ENCODE data around the gene FSHB.
"Not testable (repeated sequence)": the region's sequence is repeated elsewhere in the genome, so short reads cannot be mapped to it uniquely, and the experiment has no call there.

The FSHB gene

DNA sequence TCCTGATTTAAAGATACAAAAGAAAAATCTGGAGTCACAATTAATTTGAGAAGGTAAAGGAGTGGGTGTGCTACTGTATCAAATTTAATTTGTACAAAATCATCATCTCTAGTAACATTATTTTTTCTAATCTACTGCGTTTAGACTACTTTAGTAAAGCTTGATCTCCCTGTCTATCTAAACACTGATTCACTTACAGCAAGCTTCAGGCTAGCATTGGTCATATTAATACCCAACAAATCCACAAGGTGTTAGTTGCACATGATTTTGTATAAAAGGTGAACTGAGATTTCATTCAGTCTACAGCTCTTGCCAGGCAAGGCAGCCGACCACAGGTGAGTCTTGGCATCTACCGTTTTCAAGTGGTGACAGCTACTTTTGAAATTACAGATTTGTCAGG, at the start of gene FSHB:
Gene FSHB (plus strand): TSS at position 301 of the 400 bp plus-strand sequence. CDS start 889 bp downstream, outside the sequence.
- no peak for DNase-seq (ENCODE audit: low spot score)

DNA sequence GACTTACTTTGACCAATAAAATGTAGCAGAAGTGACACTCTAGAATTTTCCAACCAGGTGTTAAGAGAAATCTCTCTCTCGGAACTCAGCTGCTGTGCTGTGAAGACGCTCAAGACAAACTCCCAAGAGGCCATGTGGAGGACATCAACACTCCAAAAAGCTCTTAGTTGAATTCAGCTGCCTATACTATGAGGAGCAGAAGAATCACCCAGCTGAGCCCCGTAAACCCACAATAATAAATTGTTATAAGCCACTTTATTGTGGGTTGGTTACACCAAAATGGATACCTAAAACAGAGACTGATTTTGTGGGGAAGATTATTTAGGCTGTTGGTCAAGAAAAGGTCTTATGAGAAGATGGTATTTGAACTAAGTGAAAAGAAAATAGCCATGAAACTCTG, 44.1 kb upstream of the FSHB start:
- no peak for DNase-seq (ENCODE audit: low spot score)

DNA sequence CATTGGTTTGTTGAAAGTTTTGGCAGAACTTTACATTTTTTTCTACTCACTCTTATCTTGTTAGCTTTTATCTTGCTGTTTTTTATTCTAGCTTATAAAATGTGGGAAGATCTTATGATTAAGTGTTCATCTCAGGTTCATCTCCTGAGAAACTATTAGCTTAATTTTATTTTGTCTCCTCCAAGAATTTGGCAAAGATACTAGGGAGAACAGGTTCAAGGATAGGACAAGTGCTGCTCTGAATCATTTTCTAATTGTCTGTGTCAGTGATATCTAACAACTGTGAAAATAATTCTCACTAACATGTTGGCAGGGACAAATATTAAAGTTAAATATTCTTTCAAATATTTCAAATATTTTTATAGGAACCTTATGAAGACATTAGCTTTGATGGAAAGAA, 38.2 kb upstream of the FSHB start:
- DNase-seq (ENCODE audit: low spot score): no peak

DNA sequence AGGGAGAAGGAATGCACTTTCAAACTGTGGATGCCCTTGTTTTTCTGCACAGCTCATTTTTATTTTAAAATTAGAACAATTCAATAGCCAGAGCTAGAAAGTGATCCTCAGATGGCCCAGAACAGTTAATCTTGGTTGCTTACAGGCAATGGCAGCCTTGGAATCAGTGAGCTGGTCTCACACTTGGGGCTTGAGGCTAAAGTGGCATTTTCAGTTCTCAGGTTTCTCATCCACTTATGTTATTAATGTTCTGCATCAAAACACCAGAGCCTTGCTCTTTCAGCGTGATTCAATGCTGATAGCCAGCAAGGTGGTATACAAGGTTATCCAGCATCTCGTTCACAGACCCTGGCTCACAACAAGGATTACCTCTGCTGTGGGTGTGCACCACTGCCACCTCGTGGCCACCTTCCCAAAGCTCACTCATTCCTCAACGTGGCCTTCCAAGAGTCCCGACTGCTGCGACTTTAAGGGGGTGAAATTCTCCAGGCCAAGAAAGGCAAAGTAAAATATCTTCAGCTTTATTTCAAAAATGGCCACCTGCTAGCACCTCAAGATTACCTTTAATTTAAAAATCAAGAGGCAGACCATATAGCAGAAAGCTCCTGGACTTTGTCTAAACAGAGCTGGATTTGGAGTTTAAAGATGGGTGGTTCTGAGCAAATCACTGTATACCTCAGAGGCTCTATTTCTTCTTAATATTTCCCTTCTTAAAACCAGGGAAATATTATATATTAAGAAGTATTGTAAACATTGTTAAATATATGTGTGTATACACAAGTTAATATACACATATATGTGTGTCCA, 34.2 kb upstream of the FSHB start:
- peak; percentile 76 for DNase-seq (ENCODE audit: low spot score)

DNA sequence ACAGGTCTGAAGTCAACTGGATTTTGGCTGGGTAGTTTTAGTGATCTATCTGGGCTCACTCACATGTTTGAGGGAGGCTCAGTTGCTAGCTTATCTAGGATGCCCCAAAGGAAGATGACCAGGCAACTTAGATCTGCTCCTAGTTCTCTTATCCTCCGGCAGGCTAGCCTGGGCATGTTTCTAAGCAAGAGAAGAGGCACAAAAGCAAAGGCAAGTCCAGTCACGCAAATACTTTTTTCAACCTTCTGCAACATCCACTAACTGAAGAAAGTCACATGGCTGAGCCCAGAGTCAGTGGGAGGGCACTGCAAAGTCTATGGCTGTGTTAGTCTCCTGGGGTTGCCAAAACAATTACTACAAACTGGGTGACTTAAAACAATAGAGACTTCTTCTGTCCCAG, 32.9 kb upstream of the FSHB start:
- no peak for DNase-seq (ENCODE audit: low spot score)

DNA sequence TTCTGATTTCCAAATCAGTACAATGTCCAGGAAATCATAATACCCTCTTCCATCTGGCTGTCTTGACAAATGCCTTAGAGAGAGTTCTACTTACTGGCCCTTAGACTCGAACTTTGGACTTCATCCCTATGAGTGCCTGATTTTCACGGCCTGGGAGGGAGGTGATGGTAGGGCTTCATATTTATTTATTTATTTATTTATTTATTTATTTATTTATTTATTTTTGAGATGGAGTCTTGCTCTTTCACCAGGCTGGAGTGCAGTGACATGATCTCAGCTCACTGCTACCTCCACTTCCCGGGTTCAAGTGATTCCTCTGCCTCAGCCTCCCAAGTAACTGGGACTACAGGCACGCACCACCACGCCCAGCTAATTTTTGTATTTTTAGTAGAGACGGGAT, 27.8 kb upstream of the FSHB start:
- DNase-seq (ENCODE audit: low spot score): not testable (repeated sequence)

DNA sequence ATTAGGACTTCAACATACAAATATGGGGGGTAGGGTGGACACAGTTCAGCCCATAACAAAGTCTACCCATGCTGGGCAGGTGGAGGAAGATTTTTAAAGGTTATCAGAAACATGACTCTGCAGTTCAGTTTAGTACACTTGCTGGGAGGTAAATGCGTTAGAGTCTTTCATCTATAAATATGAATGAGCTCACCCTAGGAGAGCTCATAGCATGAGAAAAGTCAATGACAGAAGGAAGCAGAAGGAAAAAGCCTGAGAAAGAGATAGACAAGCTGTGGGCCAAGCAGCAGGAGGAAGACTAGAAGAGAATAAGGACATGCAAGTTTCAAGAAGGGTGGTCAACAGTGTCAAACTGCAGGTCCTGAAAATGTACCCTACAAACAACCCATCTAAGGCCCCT, 27.0 kb upstream of the FSHB start:
- no peak for DNase-seq (ENCODE audit: low spot score)

DNA sequence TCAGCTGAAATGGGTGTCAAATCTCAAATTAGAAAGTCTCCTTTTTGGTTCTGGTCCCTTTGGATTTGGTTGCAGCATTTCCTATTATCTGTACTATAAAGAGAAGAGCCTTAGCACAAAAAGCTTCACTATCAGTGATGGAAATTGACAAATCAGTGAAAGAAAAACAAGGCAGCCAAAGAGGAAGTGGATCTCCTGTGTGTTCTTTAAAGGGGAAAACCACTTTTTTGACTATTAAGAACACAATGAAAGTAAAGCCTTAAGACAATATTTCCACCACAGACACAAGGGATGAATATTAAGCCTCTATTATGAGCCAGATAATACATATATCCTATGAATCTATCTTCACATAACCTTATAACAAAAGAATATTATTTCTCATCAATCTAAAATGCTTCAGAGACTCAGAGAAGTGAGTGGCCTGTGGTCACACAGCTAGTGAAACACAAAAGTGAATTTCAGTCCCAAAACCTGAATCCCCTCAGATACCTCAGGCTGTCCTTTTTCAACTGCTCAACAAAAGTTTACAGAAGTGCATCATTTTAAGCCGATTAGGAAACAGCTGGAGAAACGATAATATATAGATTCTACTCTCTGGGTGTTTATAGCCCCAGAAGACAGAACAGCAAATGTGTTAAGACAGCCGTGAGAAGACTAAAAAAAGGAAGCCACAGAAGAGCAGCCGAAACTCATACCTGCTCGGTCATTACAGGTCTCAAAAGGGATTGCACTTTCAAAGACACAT, 24.4 kb upstream of the FSHB start:
- DNase-seq (ENCODE audit: low spot score): no peak

DNA sequence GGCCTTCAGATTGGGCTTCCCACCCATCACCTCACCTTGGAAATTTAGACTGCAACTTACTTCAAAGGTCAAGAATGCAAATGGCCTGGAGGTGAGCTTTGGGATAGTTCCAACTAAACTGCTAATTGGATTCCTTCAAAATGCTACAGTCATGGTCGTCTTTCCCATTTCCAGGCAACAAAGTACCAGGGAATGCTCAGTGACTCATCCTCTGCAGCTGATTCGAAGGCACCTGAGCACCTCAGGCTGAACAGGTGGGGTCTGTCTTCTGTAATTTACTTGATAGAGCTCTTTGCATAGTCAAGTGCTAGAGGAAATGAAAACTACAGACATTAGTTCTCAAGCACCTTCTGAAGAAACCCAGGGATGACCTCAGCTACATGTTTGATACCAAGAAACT, 20.5 kb upstream of the FSHB start:
- DNase-seq (ENCODE audit: low spot score): no peak

DNA sequence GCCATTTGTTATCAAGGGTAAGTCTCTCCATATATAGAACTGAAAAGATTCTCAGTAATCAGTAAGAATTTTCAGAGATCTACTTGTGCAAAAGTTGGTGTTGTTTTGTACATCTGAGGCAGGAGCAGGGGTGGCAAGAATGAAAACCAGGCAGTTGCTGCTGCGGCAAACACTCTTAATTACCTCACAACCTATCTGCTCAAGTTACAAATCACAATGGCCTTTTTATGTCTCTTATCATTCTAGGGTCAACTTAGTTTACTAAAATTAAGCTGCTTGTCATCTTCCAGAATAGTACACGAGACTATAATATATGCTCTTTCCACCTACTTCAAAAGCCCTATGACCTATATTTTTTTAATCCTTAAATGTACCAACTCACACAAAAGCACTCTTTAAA, 14.3 kb upstream of the FSHB start:
- DNase-seq (ENCODE audit: low spot score): no peak

DNA sequence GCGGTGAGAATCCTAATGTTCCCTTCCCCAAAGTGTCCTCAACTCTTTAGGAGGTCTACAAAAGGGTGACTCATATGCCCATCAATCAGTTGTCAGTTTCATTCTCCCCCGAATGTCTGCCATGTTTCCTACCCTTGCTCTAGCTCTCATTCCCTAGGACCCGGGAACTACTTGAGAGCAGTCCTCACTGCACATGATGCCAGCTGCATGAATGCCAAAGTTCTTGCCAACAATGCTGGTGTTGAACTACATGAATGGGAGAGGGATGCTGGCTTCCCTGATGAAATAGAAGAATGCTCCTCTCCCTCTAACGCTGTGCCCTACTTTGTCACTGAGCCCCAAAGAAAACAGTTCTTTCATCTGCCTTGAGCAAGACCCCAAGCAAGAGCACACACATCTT, 12.5 kb upstream of the FSHB start:
- peak; percentile 13 for DNase-seq (ENCODE audit: low spot score)

DNA sequence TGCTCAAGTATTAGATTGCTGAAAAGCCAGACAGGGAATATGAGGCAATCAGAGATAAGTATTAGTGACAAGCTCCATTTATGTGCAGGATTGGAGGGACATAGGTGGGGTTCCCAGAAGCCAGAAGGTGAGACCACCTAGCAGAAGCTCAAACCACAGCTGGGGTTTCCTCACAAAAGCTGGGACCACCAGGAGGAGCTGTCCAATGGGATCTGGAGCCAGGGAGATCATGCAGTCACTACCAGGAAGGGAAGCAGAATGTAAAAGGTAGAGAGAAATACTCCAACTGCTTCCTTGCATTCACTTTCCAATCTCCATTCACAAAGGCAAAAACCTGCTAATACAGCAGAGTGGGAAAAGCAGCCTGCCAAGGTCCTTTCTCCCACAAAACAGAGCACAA, 5.2 kb upstream of the FSHB start:
- no peak for DNase-seq (ENCODE audit: low spot score)

DNA sequence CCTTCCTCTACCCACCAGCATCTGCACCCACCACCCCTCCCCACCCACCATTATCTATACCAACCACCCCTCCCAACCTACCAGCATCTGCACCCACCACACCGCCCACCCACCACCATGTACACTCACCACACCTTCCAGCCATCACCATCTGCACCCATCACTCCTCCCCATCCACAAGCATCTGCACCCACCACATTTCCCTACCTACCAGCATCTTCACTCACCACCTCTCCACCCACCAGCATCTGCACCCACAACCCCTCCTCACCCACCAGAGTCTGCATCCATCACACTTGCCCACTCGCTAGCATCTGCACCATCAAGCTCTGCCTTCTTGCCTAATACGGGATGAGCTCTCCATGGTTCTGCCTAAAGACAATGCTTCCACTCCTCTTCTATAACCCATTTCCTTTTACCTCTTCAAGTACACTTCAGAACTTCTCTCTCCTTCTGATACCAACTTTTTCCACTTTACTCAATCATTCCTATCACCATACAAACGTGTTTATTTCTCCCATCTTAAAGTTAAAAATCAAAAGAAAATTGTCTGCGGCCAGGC, 2.4 kb upstream of the FSHB start:
- DNase-seq (ENCODE audit: low spot score): no peak

DNA sequence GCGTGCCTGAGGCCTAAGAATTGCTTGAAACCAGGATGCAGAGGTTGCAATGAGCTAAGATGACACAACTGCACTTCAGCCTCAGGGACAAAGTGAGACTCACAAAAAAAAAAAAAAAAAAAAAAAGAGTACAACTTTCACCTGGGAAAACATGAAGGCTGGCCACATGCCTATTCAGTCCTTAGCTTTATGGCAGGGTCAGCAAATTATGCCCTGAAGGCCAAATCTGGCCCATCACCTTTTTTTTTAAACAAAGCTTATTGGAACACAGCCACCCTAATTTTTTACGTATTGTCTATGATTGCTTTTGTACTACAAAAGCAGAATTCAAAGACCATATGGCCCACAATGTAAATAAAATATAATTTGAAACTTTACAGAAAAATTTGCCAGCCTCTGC, 8.2 kb downstream of the FSHB start:
- no peak for DNase-seq (ENCODE audit: low spot score)

DNA sequence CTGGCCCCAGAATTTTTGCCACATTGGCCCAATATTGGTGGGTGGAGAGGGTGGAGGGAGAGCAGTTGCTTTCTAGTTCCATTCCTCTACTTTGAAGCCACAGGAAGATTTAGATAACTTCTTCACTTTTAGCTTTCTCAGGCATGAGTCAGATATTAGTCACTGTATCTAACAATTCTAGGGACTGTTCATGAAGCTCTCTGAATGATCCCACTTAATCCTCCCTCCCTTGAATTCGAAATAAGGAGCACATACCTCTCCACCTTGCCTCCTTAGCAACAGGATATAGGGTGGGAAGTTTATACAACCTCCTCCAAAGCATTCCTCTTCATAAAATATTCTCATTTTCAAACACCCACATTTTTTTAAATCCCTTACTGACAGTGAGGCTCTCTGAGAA, 13.5 kb downstream of the FSHB start:
- no peak for DNase-seq (ENCODE audit: low spot score)

DNA sequence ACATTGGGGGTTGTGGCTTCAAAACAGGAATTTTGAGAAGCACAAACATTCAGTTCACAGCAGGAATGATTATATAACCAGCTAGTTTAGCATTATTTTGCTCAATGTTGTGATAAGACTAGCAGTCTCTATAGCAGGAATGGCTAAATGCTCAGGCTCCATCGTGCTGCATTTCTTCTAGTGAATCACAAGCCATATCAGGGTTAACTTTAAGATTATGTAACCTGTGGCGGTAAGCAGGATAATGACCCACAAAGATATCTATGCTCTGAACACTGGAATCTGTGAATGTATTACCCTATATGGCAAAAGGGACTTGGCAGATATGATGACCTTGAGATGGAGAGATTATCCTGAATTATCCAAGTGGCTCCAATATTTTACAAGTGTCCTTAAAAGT, 14.8 kb downstream of the FSHB start:
- DNase-seq (ENCODE audit: low spot score): no peak

DNA sequence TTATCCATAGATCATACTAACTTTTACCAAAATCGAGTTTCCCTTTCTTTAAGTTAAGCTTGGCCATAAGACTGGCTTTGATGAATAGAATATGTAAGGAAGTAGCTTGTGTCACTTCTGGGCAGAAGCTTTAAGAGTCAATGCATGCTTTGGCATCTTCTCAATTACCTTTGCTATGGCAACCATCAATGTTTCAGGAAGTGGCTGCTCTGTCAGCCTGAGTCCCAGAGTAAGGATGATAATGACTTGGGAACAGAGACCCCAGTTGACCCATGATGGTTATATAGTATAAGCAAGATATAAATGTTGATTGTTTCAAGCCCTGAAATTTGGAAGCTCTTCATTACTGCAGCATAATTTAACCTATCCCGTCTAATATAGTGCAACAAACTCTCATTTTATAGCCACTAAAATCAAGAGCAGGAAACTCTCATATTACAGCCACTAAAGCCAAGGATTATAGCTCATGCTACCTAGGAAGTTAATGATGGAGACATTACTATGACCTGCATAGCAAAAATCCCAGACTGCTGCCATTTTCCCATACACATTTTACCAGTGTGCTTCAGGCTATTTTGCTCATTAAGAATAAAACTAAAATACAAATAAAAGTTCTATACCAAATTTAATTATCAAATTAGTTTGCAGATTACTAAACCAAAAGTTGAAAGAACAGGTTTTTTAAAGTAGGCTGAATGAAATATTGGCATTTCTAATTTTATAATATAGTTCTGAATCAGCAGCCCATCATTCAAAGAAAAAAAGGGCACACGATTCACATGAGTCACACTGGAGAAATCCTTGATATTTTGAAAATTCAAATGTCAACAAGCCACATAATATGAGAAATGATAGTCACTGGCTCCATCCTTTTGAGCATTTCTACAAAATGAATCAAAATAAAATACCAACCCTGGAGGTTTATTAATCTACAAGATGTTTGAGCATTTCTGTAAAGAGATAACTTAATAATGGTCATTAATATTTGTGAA, 23.8 kb downstream of the FSHB start:
- DNase-seq (ENCODE audit: low spot score): no peak

DNA sequence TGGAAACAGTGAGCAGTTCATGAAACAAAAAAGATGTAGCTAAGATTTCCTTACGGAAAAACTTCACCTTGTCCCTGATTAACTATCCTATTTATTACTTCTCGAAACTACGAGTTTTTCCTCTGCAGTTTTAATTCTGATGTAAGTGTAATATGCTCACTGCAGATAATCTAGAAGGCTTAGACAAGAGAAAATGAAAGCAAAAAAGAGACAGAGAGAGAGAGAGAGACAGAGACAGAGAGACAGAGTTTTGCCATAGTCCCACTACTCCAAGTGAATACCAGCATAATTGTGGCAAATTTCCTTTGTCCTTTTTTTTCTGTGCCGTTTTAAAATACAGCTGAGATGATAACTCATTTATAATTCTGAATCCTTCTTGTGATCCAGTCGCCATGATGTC, 24.8 kb downstream of the FSHB start:
- no peak for DNase-seq (ENCODE audit: low spot score)

DNA sequence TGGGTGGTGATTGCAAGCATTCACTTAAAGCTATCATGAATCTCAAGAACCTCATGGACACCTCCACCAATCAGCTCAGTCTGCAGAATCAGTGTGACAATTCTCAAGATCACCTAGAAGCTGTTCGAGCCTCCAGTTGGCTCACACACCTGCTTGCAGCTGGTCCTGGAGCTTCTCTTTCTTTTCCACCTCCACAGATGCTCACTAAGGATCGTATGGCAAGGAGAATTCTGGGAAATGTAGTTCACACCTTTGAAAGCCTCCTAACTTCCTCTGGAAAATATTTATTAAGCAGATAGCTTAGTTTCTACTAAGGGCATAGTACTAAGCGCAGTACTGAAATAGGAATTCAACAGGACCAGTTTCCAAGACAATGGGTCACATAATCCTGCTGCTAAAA, 26.2 kb downstream of the FSHB start:
- no peak for DNase-seq (ENCODE audit: low spot score)

DNA sequence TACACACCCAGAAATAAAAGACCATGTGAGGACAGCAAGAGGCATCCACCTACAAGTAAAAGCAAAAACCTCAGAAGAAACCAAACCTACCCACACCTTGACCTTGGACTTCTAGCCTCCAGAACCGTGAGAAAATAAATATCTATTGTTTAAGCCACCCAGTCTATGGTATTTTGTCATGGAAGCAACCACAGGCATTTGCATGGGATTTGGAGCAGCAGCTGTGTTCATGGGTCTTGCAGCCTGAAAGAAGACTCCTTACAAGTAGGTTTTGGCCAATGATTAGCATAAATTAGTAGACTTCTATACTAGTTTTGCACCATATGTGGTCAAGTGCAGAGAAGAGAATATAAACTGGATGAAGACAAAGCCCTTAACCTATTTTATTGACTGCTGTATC, 27.9 kb downstream of the FSHB start:
- DNase-seq (ENCODE audit: low spot score): no peak

DNA sequence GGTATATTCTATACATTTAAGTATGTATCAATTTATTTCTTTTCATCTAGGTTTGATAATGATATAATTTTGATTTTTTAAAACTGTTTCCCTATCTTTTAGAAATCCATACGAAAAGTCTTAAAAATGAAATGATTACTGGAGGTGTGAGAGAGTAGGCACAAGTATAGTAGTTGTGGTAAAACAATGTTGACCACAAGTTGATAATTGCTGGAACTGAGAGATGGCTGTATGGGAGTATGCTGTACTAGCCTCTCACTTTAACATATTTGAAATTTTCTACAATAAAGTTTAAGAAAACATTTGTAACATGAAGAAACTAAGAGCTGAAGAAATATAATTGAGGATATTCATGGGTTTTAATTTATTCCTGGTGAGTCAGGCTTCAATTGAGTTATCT, 30.0 kb downstream of the FSHB start:
- no peak for DNase-seq (ENCODE audit: low spot score)

DNA sequence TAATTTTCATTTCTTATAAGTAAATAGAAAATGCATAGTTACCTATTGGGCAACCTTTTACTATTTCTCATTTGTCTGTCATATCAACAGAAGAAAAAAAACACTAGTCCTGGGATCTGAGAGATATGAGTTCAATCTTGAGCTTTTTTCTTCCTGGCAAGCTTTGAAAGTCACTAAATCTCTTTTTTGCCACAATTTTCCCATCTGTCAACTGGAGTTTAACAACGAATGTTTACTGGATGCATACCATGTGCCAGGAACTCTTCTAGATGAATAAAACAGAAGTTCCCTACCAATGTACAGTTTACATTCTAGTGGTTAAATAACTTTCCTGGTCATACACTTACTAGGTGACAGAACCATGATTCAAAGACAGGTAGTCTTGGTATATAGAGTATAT, 31.0 kb downstream of the FSHB start:
- no peak for DNase-seq (ENCODE audit: low spot score)

Data from Ammon's horn (tissue), 1 donor.